HL-60 (cell line): ENCODE results near the gene PDK2.

Experiments used
- GABPA ChIP-seq: IDR thresholded peaks from 2 replicates; pipeline ENCODE4 v1.6.1; 2012; ENCODE audit warnings: low read depth
- POLR2AphosphoS5 ChIP-seq: IDR thresholded peaks from 2 replicates; pipeline ENCODE4 v1.6.1; 2012; ENCODE audit warnings: low read depth
- TF ChIP-seq, protein P1 (sequence below): IDR thresholded peaks from one replicate; pipeline ENCODE4 v1.5.1; 2011; ENCODE audit warnings: low read length, control low read depth, inconsistent platforms; ENCODE audit not compliant: insufficient read depth

DNA sequence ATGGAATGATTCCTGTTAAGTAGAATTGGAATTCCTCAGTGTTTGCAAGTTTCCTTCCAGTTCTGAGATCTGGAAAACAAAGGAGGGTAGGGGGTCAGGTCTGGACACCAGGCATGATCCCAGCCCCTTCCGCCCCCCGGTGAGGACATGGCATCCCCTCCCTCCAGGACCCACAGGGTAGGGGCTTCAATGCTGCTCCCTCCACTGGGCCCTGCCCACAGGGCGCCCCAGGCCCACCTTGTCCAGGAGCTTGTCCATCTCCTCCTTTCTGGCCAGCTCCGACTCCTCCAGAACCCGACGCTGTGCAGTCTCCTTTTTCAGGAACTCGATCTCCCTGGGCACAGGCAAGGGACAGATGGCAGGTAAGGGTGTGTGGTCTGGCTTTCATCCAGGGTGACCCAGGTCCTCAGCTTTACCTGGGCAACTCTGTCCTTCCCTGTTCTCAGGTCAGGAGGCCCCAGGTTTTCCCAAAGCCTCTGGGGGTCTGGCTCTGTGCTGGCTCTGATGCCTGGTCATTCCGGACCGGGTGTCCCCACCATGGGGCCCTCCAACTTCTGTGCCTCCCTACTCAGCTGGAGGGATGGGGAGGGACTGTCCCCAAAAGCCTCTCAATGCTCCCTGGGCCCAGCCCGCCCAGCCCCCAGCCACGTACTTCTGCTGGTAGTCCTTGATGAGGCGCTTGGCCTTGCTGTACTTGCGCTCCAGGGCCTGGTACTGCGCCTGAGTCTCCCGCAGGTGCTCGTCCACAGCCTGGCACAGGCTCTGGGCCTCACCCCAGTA lies 40.4 kb downstream of the PDK2 start:
- TF ChIP-seq, protein P1, sequence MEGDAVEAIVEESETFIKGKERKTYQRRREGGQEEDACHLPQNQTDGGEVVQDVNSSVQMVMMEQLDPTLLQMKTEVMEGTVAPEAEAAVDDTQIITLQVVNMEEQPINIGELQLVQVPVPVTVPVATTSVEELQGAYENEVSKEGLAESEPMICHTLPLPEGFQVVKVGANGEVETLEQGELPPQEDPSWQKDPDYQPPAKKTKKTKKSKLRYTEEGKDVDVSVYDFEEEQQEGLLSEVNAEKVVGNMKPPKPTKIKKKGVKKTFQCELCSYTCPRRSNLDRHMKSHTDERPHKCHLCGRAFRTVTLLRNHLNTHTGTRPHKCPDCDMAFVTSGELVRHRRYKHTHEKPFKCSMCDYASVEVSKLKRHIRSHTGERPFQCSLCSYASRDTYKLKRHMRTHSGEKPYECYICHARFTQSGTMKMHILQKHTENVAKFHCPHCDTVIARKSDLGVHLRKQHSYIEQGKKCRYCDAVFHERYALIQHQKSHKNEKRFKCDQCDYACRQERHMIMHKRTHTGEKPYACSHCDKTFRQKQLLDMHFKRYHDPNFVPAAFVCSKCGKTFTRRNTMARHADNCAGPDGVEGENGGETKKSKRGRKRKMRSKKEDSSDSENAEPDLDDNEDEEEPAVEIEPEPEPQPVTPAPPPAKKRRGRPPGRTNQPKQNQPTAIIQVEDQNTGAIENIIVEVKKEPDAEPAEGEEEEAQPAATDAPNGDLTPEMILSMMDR = no peak
- TF ChIP-seq GABPA (no peak), POLR2AphosphoS5 (peak; percentile 31; the same call in 1 of the 2 replicates)
